Lower lobe of right lung (tissue), 2 donors: ENCODE measurements around the gene ZNF827. TPM values are rescaled to one million over a fixed set of nuclear protein-coding genes. Genes with fewer than 3 reads are reported as not detected.

Experiments used
- ATAC-seq, 2 donors: fragments of 200-7000 bp; cut with Tn5 transposase; one replicate each; pipeline ENCODE4 v1.9.1; 2020 to 2022; ENCODE audit warnings: mild to moderate bottlenecking in 2 of 2, moderate library complexity in 2 of 2
- DNase-seq: peaks from one replicate; pipeline ENCODE4 v3.0.0-alpha.2; 2020
- H3K27ac ChIP-seq: fragments of 200-600 bp; one replicate; pipeline ENCODE4 v1.8.0; 2022
- H3K27me3 ChIP-seq: fragments of 200-600 bp; one replicate; pipeline ENCODE4 v1.8.0; 2022; ENCODE audit warnings: low read depth
- H3K36me3 ChIP-seq: fragments of 200-600 bp; one replicate; pipeline ENCODE4 v1.8.0; 2022; ENCODE audit warnings: mild to moderate bottlenecking
- H3K4me1 ChIP-seq: fragments of 200-600 bp; one replicate; pipeline ENCODE4 v1.8.0; 2022
- H3K4me3 ChIP-seq: fragments of 200-600 bp; one replicate; pipeline ENCODE4 v1.8.0; 2022; ENCODE audit warnings: mild to moderate bottlenecking
- H3K9me3 ChIP-seq: fragments of 200-600 bp; one replicate; pipeline ENCODE4 v1.8.0; 2022
- intact Hi-C: fragments of 100-400 bp; cut with DNase I; formaldehyde crosslinking; loops from one replicate; pipeline ENCODE4 v1.11.0; 2022
- total RNA-seq: library from RNA; stranded (reverse); fragmentation: NEBNext Ultra II Directional; extraction: Animal tissue kit (Norgen Biotek cat#: 25700); gene quantifications from one replicate; pipeline ENCODE4 v1.2.1, GENCODE V29; 2021
- TF ChIP-seq, protein P1 (sequence below): fragments of 200-600 bp; IDR thresholded peaks from one replicate; pipeline ENCODE4 v1.8.0; 2022; ENCODE audit warnings: antibody characterized with exemption, mild to moderate bottlenecking
- donor health status: DM: no; HTN: yes; CAD: no; lungs with severe emphysema.

ZNF827 gene
- total RNA-seq, 1 donor from 2014 or later: 11.3 TPM

DNA sequence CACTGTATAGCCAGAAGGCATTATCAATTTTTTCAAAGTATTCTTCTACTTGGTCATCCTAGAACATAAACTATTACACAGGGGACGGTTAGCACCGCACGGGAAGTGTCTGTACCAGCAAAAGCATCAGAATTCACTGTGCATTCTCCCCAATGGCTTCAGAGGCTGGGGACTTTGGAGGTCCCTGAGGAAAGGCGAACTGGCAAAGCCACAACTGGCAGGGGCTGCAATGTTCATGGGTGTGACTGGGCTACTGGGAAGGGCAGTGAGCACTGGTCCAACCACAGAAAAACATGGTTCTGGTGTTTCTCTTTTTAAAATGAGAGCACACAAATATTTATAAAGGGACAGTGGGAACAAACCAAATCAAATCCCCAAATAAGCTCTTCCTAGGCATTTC, 175.2 kb downstream of the ZNF827 start:
- TF ChIP-seq, protein P1, sequence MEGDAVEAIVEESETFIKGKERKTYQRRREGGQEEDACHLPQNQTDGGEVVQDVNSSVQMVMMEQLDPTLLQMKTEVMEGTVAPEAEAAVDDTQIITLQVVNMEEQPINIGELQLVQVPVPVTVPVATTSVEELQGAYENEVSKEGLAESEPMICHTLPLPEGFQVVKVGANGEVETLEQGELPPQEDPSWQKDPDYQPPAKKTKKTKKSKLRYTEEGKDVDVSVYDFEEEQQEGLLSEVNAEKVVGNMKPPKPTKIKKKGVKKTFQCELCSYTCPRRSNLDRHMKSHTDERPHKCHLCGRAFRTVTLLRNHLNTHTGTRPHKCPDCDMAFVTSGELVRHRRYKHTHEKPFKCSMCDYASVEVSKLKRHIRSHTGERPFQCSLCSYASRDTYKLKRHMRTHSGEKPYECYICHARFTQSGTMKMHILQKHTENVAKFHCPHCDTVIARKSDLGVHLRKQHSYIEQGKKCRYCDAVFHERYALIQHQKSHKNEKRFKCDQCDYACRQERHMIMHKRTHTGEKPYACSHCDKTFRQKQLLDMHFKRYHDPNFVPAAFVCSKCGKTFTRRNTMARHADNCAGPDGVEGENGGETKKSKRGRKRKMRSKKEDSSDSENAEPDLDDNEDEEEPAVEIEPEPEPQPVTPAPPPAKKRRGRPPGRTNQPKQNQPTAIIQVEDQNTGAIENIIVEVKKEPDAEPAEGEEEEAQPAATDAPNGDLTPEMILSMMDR: no peak
- ATAC-seq (no peak), DNase-seq (no peak)
- Histone ChIP-seq H3K27ac (no peak overlapping the region), H3K4me1 (no peaks in the 10 kb centered on the region), H3K27me3 (no peaks in the 10 kb centered on the region), H3K4me3 (no peak overlapping the region), H3K36me3 (peaks cover 46% of the 10 kb centered on the region), H3K9me3 (no peaks in the 10 kb centered on the region)
- intact Hi-C loops: no loop called here

DNA sequence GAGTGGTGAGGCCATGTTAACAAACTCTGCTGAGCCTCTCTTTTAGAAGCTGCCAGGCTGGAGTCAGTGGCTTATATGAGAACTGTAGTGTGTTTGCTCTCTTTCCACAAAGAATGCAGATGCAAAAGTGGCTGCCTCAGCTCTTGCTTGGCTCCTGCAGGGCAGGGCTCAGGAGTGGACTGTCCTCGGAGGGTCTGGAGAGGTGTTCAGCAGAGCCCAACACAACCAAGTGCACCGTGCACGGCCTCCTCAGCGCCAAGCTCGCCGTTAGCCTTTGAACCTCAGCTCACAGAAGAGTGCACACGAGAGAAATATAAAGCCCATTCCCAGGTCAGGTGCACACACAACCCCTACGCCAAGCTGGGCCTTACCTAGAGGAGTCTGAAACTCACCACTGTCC, 175.9 kb downstream of the ZNF827 start:
- Histone ChIP-seq H3K27me3 (no peaks in the 10 kb centered on the region), H3K36me3 (peaks cover 46% of the 10 kb centered on the region), H3K4me1 (no peaks in the 10 kb centered on the region), H3K27ac (no peak overlapping the region), H3K4me3 (no peak overlapping the region), H3K9me3 (no peaks in the 10 kb centered on the region)
- TF ChIP-seq, protein P1: no peak
- no peak for DNase-seq
- intact Hi-C loops: no loop called here
- ATAC-seq: peak; percentile 52 to 56

DNA sequence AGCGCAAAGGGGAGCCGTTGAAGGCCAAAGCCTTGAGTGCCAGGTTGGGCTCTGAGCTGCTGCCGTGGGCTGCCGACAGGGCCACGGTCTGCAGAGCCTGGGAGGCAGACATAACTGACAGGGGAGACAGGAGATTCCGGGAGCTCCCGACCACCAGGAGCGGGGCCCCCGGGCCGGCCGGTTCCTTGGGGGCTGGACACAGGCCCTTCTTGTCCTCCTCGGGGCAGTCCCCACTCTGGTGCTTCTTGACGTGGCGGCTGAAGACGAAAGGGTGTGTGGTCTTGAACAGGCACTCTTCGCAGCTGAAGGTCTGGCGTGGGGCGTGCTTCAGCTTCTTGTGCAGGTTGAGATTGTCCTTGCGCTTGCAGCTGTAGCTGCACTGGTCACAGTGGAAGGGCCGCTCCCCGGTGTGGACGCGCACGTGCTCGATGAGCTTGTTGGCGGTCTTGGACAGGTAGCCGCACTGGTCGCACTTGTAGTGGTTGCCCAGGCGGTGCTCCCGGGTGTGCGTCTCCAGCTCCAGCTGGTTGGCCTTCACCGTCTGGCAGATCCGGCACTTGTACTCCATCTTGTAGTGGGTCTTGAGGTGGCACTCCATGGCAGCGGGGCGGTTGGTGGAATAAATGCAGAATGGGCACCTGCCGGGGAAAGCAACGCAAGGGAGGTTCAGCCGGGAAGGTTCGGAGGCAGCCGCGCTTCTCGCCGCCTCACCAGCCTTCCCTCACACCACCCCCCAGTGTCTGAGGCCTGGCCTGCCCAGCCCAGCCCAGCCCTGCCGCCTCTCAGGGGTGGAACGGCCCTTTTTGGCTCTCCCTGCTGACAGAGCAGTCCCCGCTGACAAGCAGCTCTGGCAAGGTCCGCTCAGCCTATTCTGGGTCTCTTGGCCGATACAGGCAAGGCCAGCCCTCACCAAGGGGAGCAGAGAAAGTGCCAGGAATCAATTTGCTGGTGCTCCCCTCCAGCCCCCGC, 177.4 kb downstream of the ZNF827 start:
- H3K4me1 ChIP-seq: no peaks in the 10 kb centered on the region
- ATAC-seq (peak; percentile 22), DNase-seq (no peak)
- intact Hi-C loops: no loop called here
- no peaks in the 10 kb centered on the region for H3K27me3 ChIP-seq
- no peak overlapping the region for H3K27ac ChIP-seq
- no peak overlapping the region for H3K4me3 ChIP-seq
- TF ChIP-seq, protein P1: no peak
- H3K9me3 ChIP-seq: no peaks in the 10 kb centered on the region
- peaks cover 46% of the 10 kb centered on the region for H3K36me3 ChIP-seq

DNA sequence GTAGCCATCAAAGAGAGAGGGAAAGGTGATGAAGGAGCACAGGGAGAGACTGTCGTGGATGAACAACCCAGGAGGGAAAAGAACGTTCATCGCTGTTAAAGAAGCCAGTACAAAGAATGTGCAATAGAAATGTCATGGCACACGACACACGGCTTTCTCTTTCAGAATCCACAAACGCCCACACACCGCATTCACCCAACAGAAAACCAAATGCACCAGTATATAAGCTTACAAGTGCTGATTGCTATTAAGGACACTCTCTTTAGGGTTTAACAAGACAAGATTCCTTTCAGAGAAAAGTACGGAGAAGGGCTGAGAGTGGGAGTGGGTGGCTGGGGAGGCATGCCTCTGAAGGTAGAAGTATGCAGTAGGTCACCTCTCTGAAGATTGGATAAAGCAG, 178.4 kb downstream of the ZNF827 start:
- H3K4me3 ChIP-seq: no peak overlapping the region
- no peak overlapping the region for H3K27ac ChIP-seq
- H3K36me3 ChIP-seq: peaks cover 38% of the 10 kb centered on the region
- DNase-seq (no peak), ATAC-seq (no peak)
- H3K27me3 ChIP-seq: no peaks in the 10 kb centered on the region
- H3K4me1 ChIP-seq: no peaks in the 10 kb centered on the region
- TF ChIP-seq, protein P1: no peak
- no peaks in the 10 kb centered on the region for H3K9me3 ChIP-seq
- intact Hi-C loops: no loop called here

DNA sequence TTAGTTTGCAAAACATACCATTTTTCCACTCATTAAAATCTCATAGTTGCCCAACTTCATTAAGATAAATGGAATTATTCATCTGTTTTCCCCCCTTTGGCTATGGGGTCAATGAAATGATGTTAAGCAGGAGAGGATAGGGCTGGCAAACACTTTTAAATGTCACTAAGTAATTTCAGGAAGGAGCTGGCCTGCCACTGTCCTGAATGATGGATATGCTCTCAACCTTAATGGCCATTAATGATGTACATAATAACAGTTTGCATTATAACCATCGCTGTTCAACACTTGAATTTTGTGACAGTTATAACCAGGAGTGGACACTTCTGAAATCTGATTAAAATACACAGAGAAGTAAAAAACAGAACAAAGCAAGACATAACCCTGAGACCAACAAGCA, 181.4 kb downstream of the ZNF827 start:
- H3K27ac ChIP-seq: no peak overlapping the region
- TF ChIP-seq, protein P1: no peak
- no peaks in the 10 kb centered on the region for H3K4me1 ChIP-seq
- ATAC-seq: no peak
- no peak for DNase-seq
- H3K36me3 ChIP-seq: peaks cover 17% of the 10 kb centered on the region
- intact Hi-C loops: no loop called here
- H3K27me3 ChIP-seq: no peaks in the 10 kb centered on the region
- no peaks in the 10 kb centered on the region for H3K9me3 ChIP-seq
- H3K4me3 ChIP-seq: no peak overlapping the region
